Liver (tissue), 9 donors: Measurements from ENCODE around the gene ARL2. TPM values are rescaled to one million over a fixed set of nuclear protein-coding genes. Genes with fewer than 3 reads are reported as not detected.

Experiments used
- DNase-seq: peaks from one replicate; pipeline ENCODE4 v3.0.0-alpha.2; 2017; ENCODE audit warnings: low spot score
- H3K27ac ChIP-seq, 2 donors: one replicate each; pipeline ENCODE4 v1.7.0; 2013; ENCODE audit warnings: inconsistent platforms in 2 of 2, low read length in 2 of 2, control low read depth in 1 of 2, low read depth in 1 of 2, mild to moderate bottlenecking in 1 of 2
- H3K27me3 ChIP-seq, 4 donors: one replicate each; pipeline versions ENCODE4 v1.6.1 to v1.7.0; 2013; ENCODE audit warnings: low read length in 3 of 4, inconsistent platforms in 1 of 4, mild to moderate bottlenecking in 1 of 4, moderate library complexity in 1 of 4; ENCODE audit not compliant: control insufficient read depth in 4 of 4, insufficient read depth in 4 of 4
- H3K36me3 ChIP-seq, 4 donors: one replicate each; pipeline versions ENCODE4 v1.6.1 to v1.7.0; 2013; ENCODE audit warnings: low read length in 3 of 4, mild to moderate bottlenecking in 3 of 4, low read depth in 1 of 4, moderate library complexity in 1 of 4; ENCODE audit not compliant: control insufficient read depth in 4 of 4, insufficient read depth in 3 of 4
- H3K4me1 ChIP-seq, 4 donors: one replicate each; pipeline versions ENCODE4 v1.6.1 to v1.7.0; 2013; ENCODE audit warnings: low read length in 3 of 4, mild to moderate bottlenecking in 3 of 4, moderate library complexity in 1 of 4; ENCODE audit not compliant: control insufficient read depth in 4 of 4, insufficient read depth in 4 of 4
- H3K4me3 ChIP-seq, 3 donors: one replicate each; pipeline versions ENCODE4 v1.6.1 to v1.7.0; 2013; ENCODE audit warnings: low read length in 3 of 3, control low read depth in 1 of 3, low read depth in 1 of 3, mild to moderate bottlenecking in 1 of 3
- H3K9ac ChIP-seq, 2 donors: one replicate each; pipeline ENCODE4 v1.7.0; 2013; ENCODE audit warnings: low read length in 2 of 2, mild to moderate bottlenecking in 2 of 2, moderate library complexity in 2 of 2, control low read depth in 1 of 2, low read depth in 1 of 2
- H3K9me3 ChIP-seq, 4 donors: one replicate each; pipeline versions ENCODE4 v1.6.1 to v1.7.0; 2013; ENCODE audit warnings: low read length in 3 of 4; ENCODE audit not compliant: control insufficient read depth in 4 of 4
- CTCF ChIP-seq: fragments of 150-350 bp; IDR thresholded peaks from 2 replicates; pipeline ENCODE4 v1.5.1; 2017; ENCODE audit warnings: improper control_type of control experiment, low read depth, low read length; ENCODE audit not compliant: missing input control
- EGR1 ChIP-seq, 2 donors: IDR thresholded peaks; 2 replicates each; pipeline ENCODE4 v1.6.1; 2016 to 2018; ENCODE audit warnings: antibody characterized with exemption in 2 of 2, low read depth in 2 of 2
- FOXA1 ChIP-seq: IDR thresholded peaks from 2 replicates; pipeline ENCODE4 v1.6.1; 2016; ENCODE audit warnings: antibody characterized with exemption
- FOXA2 ChIP-seq: IDR thresholded peaks from 2 replicates; pipeline ENCODE4 v1.6.1; 2016; ENCODE audit warnings: antibody characterized with exemption
- GABPA ChIP-seq, 2 donors: IDR thresholded peaks in 1 of 2; conservative IDR thresholded peaks in 1 of 2; 2 replicates each; pipeline ENCODE4 v1.6.1; 2016; ENCODE audit warnings: antibody characterized with exemption in 2 of 2, mild to moderate bottlenecking in 1 of 2, moderate library complexity in 1 of 2
- HNF4G ChIP-seq: IDR thresholded peaks from 2 replicates; pipeline ENCODE4 v1.6.1; 2016; ENCODE audit warnings: antibody characterized with exemption
- JUND ChIP-seq, 2 donors: IDR thresholded peaks; 2 replicates each; pipeline ENCODE4 v1.6.1; 2016; ENCODE audit warnings: antibody characterized with exemption in 2 of 2
- MAX ChIP-seq: IDR thresholded peaks from 2 replicates; pipeline ENCODE4 v1.6.1; 2016; ENCODE audit warnings: antibody characterized with exemption
- NR2F2 ChIP-seq: IDR thresholded peaks from 2 replicates; pipeline ENCODE4 v1.6.1; 2016; ENCODE audit warnings: antibody characterized with exemption
- RAD21 ChIP-seq, 2 donors: IDR thresholded peaks; 2 replicates each; pipeline ENCODE4 v1.6.1; 2016; ENCODE audit warnings: antibody characterized with exemption in 2 of 2, mild to moderate bottlenecking in 2 of 2
- RXRA ChIP-seq, 2 donors: IDR thresholded peaks; 2 replicates each; pipeline ENCODE4 v1.6.1; 2017 to 2018; ENCODE audit warnings: antibody characterized with exemption in 2 of 2, mild to moderate bottlenecking in 1 of 2
- SP1 ChIP-seq: IDR thresholded peaks from 2 replicates; pipeline ENCODE4 v1.6.1; 2018; ENCODE audit warnings: antibody characterized with exemption, mild to moderate bottlenecking
- TAF1 ChIP-seq: conservative IDR thresholded peaks from 2 replicates; pipeline ENCODE4 v1.6.1; 2016; ENCODE audit warnings: antibody characterized with exemption, mild to moderate bottlenecking
- YY1 ChIP-seq: IDR thresholded peaks from 2 replicates; pipeline ENCODE4 v1.6.1; 2016; ENCODE audit warnings: antibody characterized with exemption, mild to moderate bottlenecking
- ZBTB33 ChIP-seq: IDR thresholded peaks from 2 replicates; pipeline ENCODE4 v1.6.1; 2016; ENCODE audit warnings: antibody characterized with exemption
- WGBS: extraction: QIAGEN DNeasy Blood & Tissue Kit; methylation state at CpG from one replicate; pipeline ENCODE4 v1.1.7; 2013; 5-methylcytosine and 5-hydroxymethylcytosine counted together
- polyA plus RNA-seq, 2 donors: library from polyadenylated mRNA; stranded (reverse) in 1 of 2; unstranded in 1 of 2; fragments of 200-250 nt in 1 of 2; fragments of >200 nt in 1 of 2; fragmentation: Nextera tagmentation in 1 of 2; extraction: Ambion mirVana in 1 of 2; gene quantifications; one replicate each; pipeline versions ENCODE4 v1.2.1 to v1.2.3, GENCODE V29; 2013 to 2015
- total RNA-seq, 2 donors: library from RNA; depleted of rRNA; stranded (reverse); fragments of >200 nt; gene quantifications; one replicate each; pipeline ENCODE4 v1.2.3, GENCODE V29; 2014
- TF ChIP-seq, protein P1 (sequence below): IDR thresholded peaks from 2 replicates; pipeline ENCODE4 v1.6.1; 2016; ENCODE audit warnings: antibody characterized with exemption, mild to moderate bottlenecking
- TF ChIP-seq, protein P2 (sequence below): IDR thresholded peaks from 2 replicates; pipeline ENCODE4 v1.6.1; 2016; ENCODE audit warnings: antibody characterized with exemption
- donor health status: healthy.
- donor health status: healthy.
- donor health status: healthy.
- donor health status: healthy.
- donor health status: healthy.

The ARL2 gene
- total and polyA plus RNA-seq, 4 donors: 10.8 to 19.5 (median 15.0) TPM

DNA sequence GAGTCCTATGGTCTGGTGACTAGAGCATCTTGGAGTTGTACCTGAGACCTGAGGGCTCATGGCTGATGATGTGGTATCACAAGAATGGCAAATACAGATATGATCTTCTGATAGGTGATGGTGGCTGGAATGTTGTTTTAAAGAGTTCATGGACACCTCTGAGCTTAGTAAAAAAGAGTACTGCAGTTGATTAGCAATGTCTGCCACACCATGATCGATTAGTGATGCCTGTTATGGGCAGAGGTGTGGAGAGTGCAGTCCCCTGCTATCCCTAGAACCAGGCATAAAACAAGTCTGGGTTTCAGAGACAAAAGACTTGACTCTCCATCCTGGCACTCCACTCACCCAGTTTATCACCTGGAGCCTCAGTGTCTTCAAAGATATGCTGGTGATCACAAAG is 15.8 kb upstream of the ARL2 start:
- no peak for DNase-seq
- Histone ChIP-seq H3K4me3 (no peak overlapping the region), H3K9me3 (no peaks in the 10 kb centered on the region), H3K27ac (no peak overlapping the region), H3K36me3 (no peaks in the 10 kb centered on the region), H3K4me1 (peaks cover 0 to 22% (median 13%) of the 10 kb centered on the region in 4 donors), H3K27me3 (no peaks in the 10 kb centered on the region), H3K9ac (no peak overlapping the region)
- no peak for TF ChIP-seq FOXA1
- TF ChIP-seq RXRA (IDR thresholded peaks at IDR 0.05): no peak
- no peak for TF ChIP-seq ZBTB33
- TF ChIP-seq TAF1: no peak
- no peak for TF ChIP-seq MAX
- TF ChIP-seq NR2F2: no peak
- TF ChIP-seq RAD21 (IDR thresholded peaks at IDR 0.05): no peak
- 81% methylated on average over 1 of the region's 1 CpG for WGBS

- Histone ChIP-seq H3K9ac (no peak overlapping the region), H3K36me3 (no peaks in the 10 kb centered on the region), H3K27me3 (no peaks in the 10 kb centered on the region), H3K4me3 (no peak overlapping the region), H3K9me3 (no peaks in the 10 kb centered on the region), H3K4me1 (peaks cover 0 to 22% (median 13%) of the 10 kb centered on the region in 4 donors), H3K27ac (no peak overlapping the region)
- WGBS: 76% methylated on average over 9 of the region's 9 CpGs
- TF ChIP-seq, protein P1, sequence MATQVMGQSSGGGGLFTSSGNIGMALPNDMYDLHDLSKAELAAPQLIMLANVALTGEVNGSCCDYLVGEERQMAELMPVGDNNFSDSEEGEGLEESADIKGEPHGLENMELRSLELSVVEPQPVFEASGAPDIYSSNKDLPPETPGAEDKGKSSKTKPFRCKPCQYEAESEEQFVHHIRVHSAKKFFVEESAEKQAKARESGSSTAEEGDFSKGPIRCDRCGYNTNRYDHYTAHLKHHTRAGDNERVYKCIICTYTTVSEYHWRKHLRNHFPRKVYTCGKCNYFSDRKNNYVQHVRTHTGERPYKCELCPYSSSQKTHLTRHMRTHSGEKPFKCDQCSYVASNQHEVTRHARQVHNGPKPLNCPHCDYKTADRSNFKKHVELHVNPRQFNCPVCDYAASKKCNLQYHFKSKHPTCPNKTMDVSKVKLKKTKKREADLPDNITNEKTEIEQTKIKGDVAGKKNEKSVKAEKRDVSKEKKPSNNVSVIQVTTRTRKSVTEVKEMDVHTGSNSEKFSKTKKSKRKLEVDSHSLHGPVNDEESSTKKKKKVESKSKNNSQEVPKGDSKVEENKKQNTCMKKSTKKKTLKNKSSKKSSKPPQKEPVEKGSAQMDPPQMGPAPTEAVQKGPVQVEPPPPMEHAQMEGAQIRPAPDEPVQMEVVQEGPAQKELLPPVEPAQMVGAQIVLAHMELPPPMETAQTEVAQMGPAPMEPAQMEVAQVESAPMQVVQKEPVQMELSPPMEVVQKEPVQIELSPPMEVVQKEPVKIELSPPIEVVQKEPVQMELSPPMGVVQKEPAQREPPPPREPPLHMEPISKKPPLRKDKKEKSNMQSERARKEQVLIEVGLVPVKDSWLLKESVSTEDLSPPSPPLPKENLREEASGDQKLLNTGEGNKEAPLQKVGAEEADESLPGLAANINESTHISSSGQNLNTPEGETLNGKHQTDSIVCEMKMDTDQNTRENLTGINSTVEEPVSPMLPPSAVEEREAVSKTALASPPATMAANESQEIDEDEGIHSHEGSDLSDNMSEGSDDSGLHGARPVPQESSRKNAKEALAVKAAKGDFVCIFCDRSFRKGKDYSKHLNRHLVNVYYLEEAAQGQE: no peak
- TF ChIP-seq JUND (IDR thresholded peaks at IDR 0.05): no peak
- TF ChIP-seq SP1: no peak
- no peak for TF ChIP-seq ZBTB33
- TF ChIP-seq CTCF: no peak
- no peak for TF ChIP-seq HNF4G
- no peak for TF ChIP-seq MAX
- TF ChIP-seq EGR1 (IDR thresholded peaks at IDR 0.05; ENCODE audit: low read depth in 2 of 2): no peak
- no peak for TF ChIP-seq GABPA (IDR thresholded peaks at IDR 0.05 in 1 of 2, conservative IDR thresholded peaks at IDR 0.05 in 1 of 2)
- TF ChIP-seq YY1: no peak
- TF ChIP-seq RXRA (IDR thresholded peaks at IDR 0.05): no peak
- no peak for TF ChIP-seq NR2F2
- no peak for TF ChIP-seq TAF1
- TF ChIP-seq, protein P2, sequence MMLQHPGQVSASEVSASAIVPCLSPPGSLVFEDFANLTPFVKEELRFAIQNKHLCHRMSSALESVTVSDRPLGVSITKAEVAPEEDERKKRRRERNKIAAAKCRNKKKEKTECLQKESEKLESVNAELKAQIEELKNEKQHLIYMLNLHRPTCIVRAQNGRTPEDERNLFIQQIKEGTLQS: no peak
- TF ChIP-seq FOXA2: no peak
- no peak for DNase-seq
Observed at GRCh38 chr11:64998690-64999431, 15.1 kb upstream of the ARL2 start.
